GM18909 (cell line): ENCODE results near the gene AGRN.
"Not testable (repeated sequence)": the region's sequence is repeated elsewhere in the genome, so short reads cannot be mapped to it uniquely, and the experiment has no call there.

Experiments
- ATAC-seq: cut with Tn5 transposase; IDR thresholded peaks from one replicate; pipeline ENCODE4 v1.9.1; 2021; ENCODE audit warnings: mild to moderate bottlenecking; ENCODE audit not compliant: unreplicated experiment, poor library complexity

AGRN gene

DNA sequence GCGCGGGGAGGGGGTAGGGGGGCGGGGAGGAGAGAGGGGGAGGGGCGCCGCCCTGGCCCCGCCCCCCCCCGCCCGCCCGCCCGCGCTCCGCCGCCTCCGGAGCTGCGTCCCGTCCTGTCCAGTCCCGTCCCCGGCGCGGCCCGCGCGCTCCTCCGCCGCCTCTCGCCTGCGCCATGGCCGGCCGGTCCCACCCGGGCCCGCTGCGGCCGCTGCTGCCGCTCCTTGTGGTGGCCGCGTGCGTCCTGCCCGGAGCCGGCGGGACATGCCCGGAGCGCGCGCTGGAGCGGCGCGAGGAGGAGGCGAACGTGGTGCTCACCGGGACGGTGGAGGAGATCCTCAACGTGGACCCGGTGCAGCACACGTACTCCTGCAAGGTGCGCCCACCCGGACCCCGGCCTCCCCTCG lies at the start of gene AGRN:
Gene AGRN (plus strand): TSS at position 121 of the 405 bp plus-strand sequence. CDS start 53 bp downstream, at position 174.
- ATAC-seq, result peak; percentile 35

GRCh38 chr1:970242-970972 lies 49.5 kb upstream of the AGRN start:
- ATAC-seq, result no peak

DNA sequence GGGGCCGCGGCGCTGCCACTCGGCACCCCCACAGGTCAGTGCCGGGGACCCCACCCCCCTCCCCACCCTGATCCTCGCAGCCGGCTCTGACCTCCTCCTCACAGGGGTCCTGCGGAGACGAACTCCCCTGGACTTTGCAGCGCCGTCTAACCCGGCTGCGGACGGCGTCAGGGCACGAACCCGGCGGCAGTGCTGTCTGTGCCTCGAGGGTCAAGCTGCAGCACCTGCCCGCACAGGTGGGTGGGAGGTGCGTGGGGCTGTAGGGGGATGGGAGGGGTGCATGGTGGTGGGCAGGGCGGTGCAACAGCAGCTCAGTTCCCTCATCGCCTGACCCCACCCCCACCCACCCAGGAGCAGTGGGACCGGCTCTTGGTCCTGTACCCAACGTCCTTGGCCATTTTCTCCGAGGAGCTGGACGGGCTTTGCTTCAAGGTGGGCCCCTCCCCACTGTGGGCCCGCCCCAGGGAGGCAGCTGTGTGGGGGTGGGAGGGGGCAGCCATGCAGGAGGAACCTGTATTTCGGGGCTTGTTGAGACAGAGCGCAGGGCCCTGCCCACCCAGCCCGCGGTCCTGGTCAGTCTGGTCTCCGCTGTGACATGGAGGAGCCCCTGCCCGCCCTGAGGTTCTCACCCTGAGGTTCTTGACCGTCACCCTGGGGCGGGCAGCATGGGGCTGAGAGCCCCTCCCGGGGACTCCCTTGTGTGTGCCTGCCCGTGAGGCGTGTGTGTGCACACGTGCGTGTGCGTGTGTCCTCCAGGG lies 48.8 kb upstream of the AGRN start:
- no peak for ATAC-seq

DNA sequence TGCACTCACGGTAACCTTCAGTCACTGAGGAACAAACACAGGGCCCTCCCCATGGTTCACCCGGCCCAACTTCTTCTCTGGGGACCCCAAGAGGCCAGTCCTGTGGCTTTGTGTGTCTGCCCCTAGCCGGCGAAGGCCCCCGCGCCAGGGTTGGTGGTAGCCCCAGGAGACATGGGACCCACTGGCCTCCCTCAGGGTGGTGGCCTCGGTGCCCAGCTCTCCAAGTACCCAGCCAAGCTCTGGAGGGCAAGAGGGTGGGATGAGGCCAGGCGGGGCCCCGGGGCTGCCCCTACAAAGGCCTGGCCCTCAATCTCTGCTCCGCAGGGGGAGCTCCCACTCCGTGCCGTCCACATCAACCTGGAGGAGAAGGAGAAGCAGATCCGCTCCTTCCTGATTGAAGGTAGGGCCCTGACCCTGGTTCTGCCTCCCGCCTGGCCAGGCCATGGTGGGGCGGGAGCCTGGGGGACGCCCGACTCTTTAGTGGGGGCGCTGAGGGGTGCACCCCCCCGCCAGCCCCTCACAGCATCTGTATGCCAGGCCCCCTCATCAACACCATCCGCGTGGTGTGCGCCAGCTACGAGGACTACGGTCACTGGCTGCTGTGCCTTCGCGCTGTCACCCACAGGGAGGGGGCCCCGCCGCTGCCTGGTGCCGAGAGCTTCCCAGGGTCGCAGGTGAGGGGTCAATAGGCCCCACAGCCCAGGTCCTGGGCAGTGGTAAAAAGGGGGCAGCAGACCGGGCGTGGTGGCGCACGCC lies 48.0 kb upstream of the AGRN start:
- ATAC-seq, result no peak

DNA sequence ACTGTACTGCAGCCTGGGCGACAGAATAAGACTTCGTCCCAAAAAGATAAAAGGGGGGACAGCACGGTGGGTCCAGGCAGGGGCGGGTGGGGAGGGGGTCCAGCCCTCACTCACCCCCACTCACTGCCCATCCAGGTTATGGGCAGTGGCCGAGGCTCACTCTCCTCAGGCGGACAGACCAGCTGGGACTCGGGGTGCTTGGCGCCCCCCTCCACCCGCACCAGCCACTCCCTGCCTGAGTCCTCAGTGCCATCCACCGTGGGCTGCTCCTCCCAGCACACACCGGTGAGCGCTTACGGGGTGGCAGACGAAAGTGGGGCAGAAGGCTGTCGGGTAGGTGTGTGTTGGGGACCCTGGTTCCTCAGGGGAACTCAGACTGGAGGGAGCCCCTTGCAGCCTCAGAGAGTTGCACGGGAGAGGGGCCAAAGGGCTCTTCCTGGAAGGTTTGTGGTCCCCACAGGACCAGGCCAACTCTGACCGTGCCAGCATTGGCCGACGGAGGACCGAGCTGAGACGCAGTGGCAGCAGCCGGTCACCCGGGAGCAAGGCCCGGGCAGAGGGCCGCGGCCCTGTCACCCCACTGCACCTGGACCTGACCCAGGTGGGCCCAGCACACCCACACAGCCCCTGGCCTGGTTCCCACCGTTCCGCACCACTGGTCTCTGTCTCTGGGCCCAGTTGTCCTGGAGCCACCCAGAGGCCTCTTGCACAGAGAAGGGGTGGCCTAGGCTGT lies 47.0 kb upstream of the AGRN start:
- ATAC-seq, result no peak

- no peak for ATAC-seq
These were observed 46.2 kb upstream of the AGRN start for GRCh38 chr1:973459-974292.

- ATAC-seq, result no peak
These were observed 45.7 kb upstream of the AGRN start for GRCh38 chr1:974293-974640.

DNA sequence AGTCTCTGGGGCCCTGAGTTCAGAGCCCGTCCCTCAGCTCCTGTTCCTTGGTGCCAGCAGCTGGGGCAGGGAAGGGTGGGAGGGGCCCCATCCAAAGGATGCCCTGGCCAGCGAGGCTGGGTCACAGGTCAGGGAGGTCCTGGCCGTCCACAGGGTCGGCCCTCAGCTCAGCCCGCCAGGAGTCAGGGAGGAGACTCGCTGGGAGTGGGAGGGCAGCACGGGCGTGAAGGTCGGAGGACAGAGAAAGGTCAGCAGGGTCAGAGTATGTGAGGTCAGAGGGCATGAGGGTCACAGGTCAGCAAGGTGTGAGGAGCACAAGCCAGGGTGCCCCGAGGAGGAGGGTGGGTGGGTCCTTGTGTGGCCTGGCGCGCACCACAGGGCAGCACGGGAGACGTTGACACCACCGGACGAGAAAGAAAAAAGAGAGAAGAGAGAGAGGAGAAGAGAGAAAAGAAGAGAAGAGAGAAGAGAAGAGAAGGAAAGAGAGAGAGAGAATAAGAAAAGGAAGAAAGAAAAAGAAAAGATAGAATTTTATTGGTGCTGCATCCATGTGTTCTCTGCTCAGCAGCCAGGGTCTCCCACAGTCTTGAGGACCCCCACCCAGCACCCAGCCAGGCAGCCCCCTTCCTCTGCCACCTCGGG lies 45.1 kb upstream of the AGRN start:
- no peak for ATAC-seq

GRCh38 chr1:975365-975764 lies 44.6 kb upstream of the AGRN start:
- ATAC-seq, result no peak

GRCh38 chr1:975896-976683 lies 43.8 kb upstream of the AGRN start:
- no peak for ATAC-seq

GRCh38 chr1:976791-977190 lies 43.1 kb upstream of the AGRN start:
- ATAC-seq, result not testable (repeated sequence)

DNA sequence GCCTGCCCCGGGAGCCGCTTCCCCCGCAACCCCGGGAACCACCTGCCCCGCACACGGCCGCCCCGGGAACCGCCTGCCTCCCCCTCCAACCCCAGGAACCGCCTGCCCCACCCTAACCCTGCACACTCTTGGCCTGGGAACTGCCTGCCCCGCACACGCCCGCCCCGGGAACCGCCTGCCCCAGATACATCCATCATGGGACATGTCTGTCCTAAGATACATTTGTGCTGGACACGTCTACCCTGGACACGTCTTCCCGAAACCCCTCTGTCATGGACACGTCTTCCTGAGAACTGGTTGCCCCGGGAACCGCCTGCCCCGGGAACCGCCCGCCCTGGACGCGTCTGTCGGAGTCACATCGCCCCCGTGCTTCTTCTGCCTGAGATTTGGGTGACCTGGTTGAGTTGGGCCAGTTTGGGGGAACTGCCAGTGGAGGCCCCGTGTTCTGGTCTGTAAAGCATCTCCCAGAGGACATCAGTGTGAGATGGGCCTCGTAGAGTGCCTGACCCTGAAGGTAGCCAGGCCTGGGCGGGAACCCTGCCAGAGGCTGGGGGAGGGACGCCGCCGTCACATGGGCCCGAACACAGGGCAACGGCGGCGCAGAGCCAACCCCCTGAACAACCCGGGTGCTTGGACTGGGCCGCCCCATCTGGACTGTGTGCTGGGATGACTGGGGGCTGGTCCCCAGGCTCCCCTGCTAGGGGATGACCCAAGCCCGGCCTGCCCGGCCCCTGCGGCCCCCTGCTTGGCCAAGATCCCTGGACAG lies 41.7 kb upstream of the AGRN start:
- ATAC-seq, result no peak

- no peak for ATAC-seq
These were observed 40.8 kb upstream of the AGRN start for GRCh38 chr1:978835-979743.

- ATAC-seq, result no peak
These were observed 40.2 kb upstream of the AGRN start for GRCh38 chr1:979744-980072.

GRCh38 chr1:980137-980571 lies 39.8 kb upstream of the AGRN start:
- ATAC-seq, result no peak

GRCh38 chr1:980602-981395 lies 39.1 kb upstream of the AGRN start:
- no peak for ATAC-seq
